Measurements from ENCODE around the gene MGST2. TPM values are rescaled to one million over a fixed set of nuclear protein-coding genes. Genes with fewer than 3 reads are reported as not detected.

Gene MGST2
- total RNA-seq, 1 experiment from 2014 or later, result 14.9 TPM

DNA sequence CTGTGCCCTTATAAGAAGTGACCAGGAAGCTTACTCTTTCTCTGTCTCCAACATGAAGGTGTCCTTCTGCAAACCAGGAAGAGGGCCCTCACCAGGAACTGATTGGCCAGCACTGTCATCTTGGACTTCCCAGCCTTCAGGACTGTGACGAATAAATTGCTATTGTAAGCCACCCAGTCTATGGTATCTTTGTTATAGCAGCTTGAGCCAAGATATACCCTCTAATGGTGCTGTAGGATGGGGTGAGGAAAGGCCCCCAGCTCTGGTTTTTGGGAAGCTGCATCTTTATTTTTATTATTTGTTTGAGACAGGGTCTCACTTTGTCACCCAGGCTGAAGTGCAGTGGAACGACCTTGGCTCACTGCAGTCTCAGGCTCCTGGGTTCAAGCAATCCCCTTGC lies 1.2 kb upstream of the MGST2 start:
- ATAC-seq (no peak), DNase-seq (ENCODE audit: low spot score) (no peak)
- Mint-ChIP-seq H3K36me3 (peaks cover 4% of the 10 kb centered on the region), H3K9me3 (peaks cover 5% of the 10 kb centered on the region), H3K27me3 (ENCODE audit: low read depth) (no peaks in the 10 kb centered on the region), H3K4me1 (peaks cover 38% of the 10 kb centered on the region), H3K27ac (no peak overlapping the region), H3K4me3 (no peak overlapping the region)
- ChIA-PET CTCF (interaction anchor here (1.1 to 2.7 kb wide), 2 partner anchors 13 to 27 kb away, joined by 3 to 8 read pairs; no protein-coding TSS in a partner anchor), POLR2A (interaction anchor here (0.9 kb wide), 1 partner anchor 28 kb away, joined by 3 read pairs; no protein-coding TSS in a partner anchor)
- TF ChIP-seq, protein P1, sequence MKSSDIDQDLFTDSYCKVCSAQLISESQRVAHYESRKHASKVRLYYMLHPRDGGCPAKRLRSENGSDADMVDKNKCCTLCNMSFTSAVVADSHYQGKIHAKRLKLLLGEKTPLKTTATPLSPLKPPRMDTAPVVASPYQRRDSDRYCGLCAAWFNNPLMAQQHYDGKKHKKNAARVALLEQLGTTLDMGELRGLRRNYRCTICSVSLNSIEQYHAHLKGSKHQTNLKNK (CRISPR knock-in tag; IDR thresholded peaks at IDR 0.05), result no peak
- no peak for TF ChIP-seq ATF1 (CRISPR knock-in tag; IDR thresholded peaks at IDR 0.05)
- no peak for TF ChIP-seq FOXJ3 (CRISPR knock-in tag; IDR thresholded peaks at IDR 0.05; ENCODE audit: borderline replicate concordance)

DNA sequence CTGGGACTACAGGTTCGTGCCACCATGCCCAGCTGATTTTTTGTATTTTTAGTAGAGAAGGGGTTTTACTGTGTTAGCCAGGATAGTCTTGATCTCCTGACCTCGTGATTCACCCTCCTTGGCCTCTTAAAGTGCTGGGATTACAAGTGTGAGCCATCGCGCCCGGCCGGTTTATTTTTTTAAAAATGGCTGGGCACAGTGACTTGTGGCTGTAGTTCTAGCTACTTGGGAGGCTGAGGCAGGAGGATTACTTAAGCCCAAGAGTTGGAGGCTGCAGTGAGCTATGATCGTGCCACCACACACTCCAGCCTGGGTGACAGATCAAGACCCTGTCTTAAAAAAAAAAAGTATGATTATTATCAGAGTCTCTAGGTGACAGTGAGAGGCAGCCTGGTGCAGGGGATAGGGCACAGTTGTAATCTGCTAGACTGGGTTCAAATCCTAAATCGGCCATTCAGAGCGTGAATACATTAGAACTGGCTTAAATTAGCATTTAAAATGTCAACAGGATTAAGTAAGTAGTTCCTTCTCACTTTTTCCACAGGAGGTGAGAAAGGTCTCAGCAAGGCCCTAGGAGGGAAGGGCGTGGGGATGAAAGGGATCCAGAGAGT lies 435 bp upstream of the MGST2 start:
- ChIA-PET CTCF (interaction anchor here (1.3 to 3.9 kb wide), 5 partner anchors 8 to 347 kb away, joined by 3 to 60 read pairs (median 7); no protein-coding TSS in a partner anchor), POLR2A (interaction anchor here (0.9 kb wide), 1 partner anchor 27 kb away, joined by 3 read pairs; no protein-coding TSS in a partner anchor)

DNA sequence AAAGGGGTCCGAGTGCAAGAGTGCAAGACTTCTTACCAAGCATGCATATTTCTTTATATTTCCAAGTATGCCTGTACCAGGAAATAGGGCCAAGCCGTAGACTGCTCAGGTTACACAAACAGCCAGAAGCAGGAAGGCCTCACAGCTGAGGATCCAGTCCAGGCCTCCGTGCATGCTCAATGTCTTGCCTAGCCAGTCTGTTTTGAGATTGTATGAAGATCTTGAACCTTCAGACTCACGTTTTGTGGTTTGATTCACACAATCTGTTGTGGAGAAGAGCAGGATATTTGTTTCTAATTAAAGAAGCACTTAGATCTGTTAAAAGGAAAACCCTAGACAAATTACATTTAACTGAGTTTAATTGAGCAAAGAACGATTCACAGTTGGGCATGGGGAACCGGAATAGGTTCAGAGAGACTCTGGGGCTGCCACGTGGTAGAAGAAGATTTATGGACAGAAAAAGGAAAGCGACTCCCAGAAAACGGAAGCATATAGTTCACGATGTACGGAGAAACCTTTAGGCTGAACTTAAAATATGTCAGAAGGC lies 1.2 kb downstream of the MGST2 start:
- peaks cover 55% of the 10 kb centered on the region for H3K4me1 Mint-ChIP-seq
- peaks cover 4% of the 10 kb centered on the region for H3K36me3 Mint-ChIP-seq
- peaks cover 5% of the 10 kb centered on the region for H3K9me3 Mint-ChIP-seq
- ChIA-PET CTCF (interaction anchor here (1.3 to 3.9 kb wide), 3 partner anchors 9 to 346 kb away, joined by 3 to 60 read pairs (median 8); no protein-coding TSS in a partner anchor), POLR2A (interaction anchor here (0.6 kb wide), 1 partner anchor 61 kb away, joined by 3 read pairs; no protein-coding TSS in a partner anchor)
- peak overlapping the region; percentile 70 for H3K4me3 Mint-ChIP-seq
- H3K27me3 Mint-ChIP-seq (ENCODE audit: low read depth), result no peaks in the 10 kb centered on the region
- ATAC-seq (peak; percentile 43), DNase-seq (ENCODE audit: low spot score) (no peak)
- H3K27ac Mint-ChIP-seq, result peak overlapping the region; percentile 5
- TF ChIP-seq GABPB1 (CRISPR knock-in tag; IDR thresholded peaks at IDR 0.05), result peak; percentile 30; the same call in 1 of the 2 replicates
- TF ChIP-seq, protein P2, sequence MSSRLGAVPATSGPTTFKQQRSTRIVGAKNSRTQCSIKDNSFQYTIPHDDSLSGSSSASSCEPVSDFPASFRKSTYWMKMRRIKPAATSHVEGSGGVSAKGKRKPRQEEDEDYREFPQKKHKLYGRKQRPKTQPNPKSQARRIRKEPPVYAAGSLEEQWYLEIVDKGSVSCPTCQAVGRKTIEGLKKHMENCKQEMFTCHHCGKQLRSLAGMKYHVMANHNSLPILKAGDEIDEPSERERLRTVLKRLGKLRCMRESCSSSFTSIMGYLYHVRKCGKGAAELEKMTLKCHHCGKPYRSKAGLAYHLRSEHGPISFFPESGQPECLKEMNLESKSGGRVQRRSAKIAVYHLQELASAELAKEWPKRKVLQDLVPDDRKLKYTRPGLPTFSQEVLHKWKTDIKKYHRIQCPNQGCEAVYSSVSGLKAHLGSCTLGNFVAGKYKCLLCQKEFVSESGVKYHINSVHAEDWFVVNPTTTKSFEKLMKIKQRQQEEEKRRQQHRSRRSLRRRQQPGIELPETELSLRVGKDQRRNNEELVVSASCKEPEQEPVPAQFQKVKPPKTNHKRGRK (CRISPR knock-in tag; IDR thresholded peaks at IDR 0.05; ENCODE audit: borderline replicate concordance), result no peak
- no peak for TF ChIP-seq ZSCAN18 (CRISPR knock-in tag; IDR thresholded peaks at IDR 0.05)
- TF ChIP-seq RORB (CRISPR knock-in tag; IDR thresholded peaks at IDR 0.05), result no peak
- TF ChIP-seq PREB (CRISPR knock-in tag; IDR thresholded peaks at IDR 0.05; ENCODE audit: borderline replicate concordance), result no peak

More for the DNA sequence above, 435 bp upstream of the MGST2 start:
- no peaks in the 10 kb centered on the region for H3K27me3 Mint-ChIP-seq (ENCODE audit: low read depth)
- peaks cover 46% of the 10 kb centered on the region for H3K4me1 Mint-ChIP-seq
- H3K36me3 Mint-ChIP-seq, result peaks cover 4% of the 10 kb centered on the region
- H3K27ac Mint-ChIP-seq, result peak overlapping the region; percentile 82
- H3K4me3 Mint-ChIP-seq, result peak overlapping the region; percentile 70
- no peak for TF ChIP-seq SMAD3 (CRISPR knock-in tag; IDR thresholded peaks at IDR 0.05; ENCODE audit: borderline replicate concordance)
- TF ChIP-seq NFATC4 (CRISPR knock-in tag; IDR thresholded peaks at IDR 0.05), result no peak
- TF ChIP-seq ZNF396 (CRISPR knock-in tag; IDR thresholded peaks at IDR 0.05; ENCODE audit: borderline replicate concordance), result no peak
- TF ChIP-seq, protein P3, sequence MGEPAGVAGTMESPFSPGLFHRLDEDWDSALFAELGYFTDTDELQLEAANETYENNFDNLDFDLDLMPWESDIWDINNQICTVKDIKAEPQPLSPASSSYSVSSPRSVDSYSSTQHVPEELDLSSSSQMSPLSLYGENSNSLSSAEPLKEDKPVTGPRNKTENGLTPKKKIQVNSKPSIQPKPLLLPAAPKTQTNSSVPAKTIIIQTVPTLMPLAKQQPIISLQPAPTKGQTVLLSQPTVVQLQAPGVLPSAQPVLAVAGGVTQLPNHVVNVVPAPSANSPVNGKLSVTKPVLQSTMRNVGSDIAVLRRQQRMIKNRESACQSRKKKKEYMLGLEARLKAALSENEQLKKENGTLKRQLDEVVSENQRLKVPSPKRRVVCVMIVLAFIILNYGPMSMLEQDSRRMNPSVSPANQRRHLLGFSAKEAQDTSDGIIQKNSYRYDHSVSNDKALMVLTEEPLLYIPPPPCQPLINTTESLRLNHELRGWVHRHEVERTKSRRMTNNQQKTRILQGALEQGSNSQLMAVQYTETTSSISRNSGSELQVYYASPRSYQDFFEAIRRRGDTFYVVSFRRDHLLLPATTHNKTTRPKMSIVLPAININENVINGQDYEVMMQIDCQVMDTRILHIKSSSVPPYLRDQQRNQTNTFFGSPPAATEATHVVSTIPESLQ (CRISPR knock-in tag; IDR thresholded peaks at IDR 0.05), result no peak
- TF ChIP-seq ZNF416 (CRISPR knock-in tag; IDR thresholded peaks at IDR 0.05), result no peak
- TF ChIP-seq ERG (CRISPR knock-in tag; IDR thresholded peaks at IDR 0.05), result no peak
- no peak for TF ChIP-seq NR3C1 (CRISPR knock-in tag; conservative IDR thresholded peaks at IDR 0.05; ENCODE audit: low read depth)
- no peak for TF ChIP-seq KAT7 (CRISPR knock-in tag; IDR thresholded peaks at IDR 0.05; ENCODE audit: borderline replicate concordance)
- TF ChIP-seq ESRRA (CRISPR knock-in tag; IDR thresholded peaks at IDR 0.05; ENCODE audit: borderline replicate concordance), result no peak
- TF ChIP-seq SP1 (CRISPR knock-in tag; conservative IDR thresholded peaks at IDR 0.05), result no peak
- no peak for TF ChIP-seq ATF1 (CRISPR knock-in tag; IDR thresholded peaks at IDR 0.05)
- no peak for TF ChIP-seq HMGA2 (CRISPR knock-in tag; IDR thresholded peaks at IDR 0.05)
- TF ChIP-seq CREB1 (CRISPR knock-in tag; IDR thresholded peaks at IDR 0.05), result no peak
- TF ChIP-seq, protein P4, sequence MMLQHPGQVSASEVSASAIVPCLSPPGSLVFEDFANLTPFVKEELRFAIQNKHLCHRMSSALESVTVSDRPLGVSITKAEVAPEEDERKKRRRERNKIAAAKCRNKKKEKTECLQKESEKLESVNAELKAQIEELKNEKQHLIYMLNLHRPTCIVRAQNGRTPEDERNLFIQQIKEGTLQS (CRISPR knock-in tag; conservative IDR thresholded peaks at IDR 0.05), result no peak
- TF ChIP-seq MLX (CRISPR knock-in tag; IDR thresholded peaks at IDR 0.05), result no peak
- peaks cover 5% of the 10 kb centered on the region for H3K9me3 Mint-ChIP-seq
- ATAC-seq, result no peak
- no peak for DNase-seq (ENCODE audit: low spot score)
